NCI-H2227 (cell line): ENCODE measurements around the gene NOTCH3.

Source experiments
- DNase-seq: peaks from one replicate; lab custom pipeline; 2025; ENCODE audit not compliant: unreplicated experiment; lab: John Stamatoyannopoulos, UW

The NOTCH3 gene

GRCh38 chr19:15125232-15126067, 75.3 kb downstream of the NOTCH3 start:
- peak; percentile 97 for DNase-seq

- DNase-seq = peak; percentile 30
These were observed 76.1 kb downstream of the NOTCH3 start for GRCh38 chr19:15124572-15125231.

- no peak for DNase-seq
These were observed 76.9 kb downstream of the NOTCH3 start for GRCh38 chr19:15123900-15124299.

- no peak for DNase-seq
These were observed 77.5 kb downstream of the NOTCH3 start for GRCh38 chr19:15123031-15123890.

- no peak for DNase-seq
These were observed 78.3 kb downstream of the NOTCH3 start for GRCh38 chr19:15122331-15123030.

GRCh38 chr19:15120135-15121026, 80.4 kb downstream of the NOTCH3 start:
- no peak for DNase-seq

GRCh38 chr19:15118789-15119494, 81.9 kb downstream of the NOTCH3 start:
- no peak for DNase-seq

GRCh38 chr19:15118248-15118647, 82.5 kb downstream of the NOTCH3 start:
- no peak for DNase-seq

GRCh38 chr19:15116856-15117255, 83.9 kb downstream of the NOTCH3 start:
- no peak for DNase-seq

GRCh38 chr19:15115762-15116615, 84.8 kb downstream of the NOTCH3 start:
- DNase-seq = no peak

GRCh38 chr19:15115080-15115479, 85.7 kb downstream of the NOTCH3 start:
- no peak for DNase-seq

- DNase-seq = no peak
These were observed 86.6 kb downstream of the NOTCH3 start for GRCh38 chr19:15114153-15114540.

GRCh38 chr19:15113245-15114152, 87.3 kb downstream of the NOTCH3 start:
- no peak for DNase-seq

GRCh38 chr19:15112385-15112784, 88.4 kb downstream of the NOTCH3 start:
- DNase-seq = no peak

GRCh38 chr19:15111758-15112157, 89.0 kb downstream of the NOTCH3 start:
- DNase-seq = no peak

- no peak for DNase-seq
These were observed 90.4 kb downstream of the NOTCH3 start for GRCh38 chr19:15110418-15110815.

- DNase-seq = no peak
These were observed 90.9 kb downstream of the NOTCH3 start for GRCh38 chr19:15109768-15110417.
